Vagina (tissue), 2 donors: ENCODE data around the gene RNU1-3. TPM values are rescaled to one million over a fixed set of nuclear protein-coding genes. Genes with fewer than 3 reads are reported as not detected.
"Not testable (repeated sequence)": the region's sequence is repeated elsewhere in the genome, so short reads cannot be mapped to it uniquely, and the experiment has no call there.

ENCODE experiments used
- DNase-seq, 2 donors: peaks; one replicate each; pipeline ENCODE4 v3.0.0-alpha.2; 2017; ENCODE audit errors: extremely low spot score in 2 of 2
- H3K27ac ChIP-seq: fragments of 200-600 bp; sonication (generic); one replicate; pipeline ENCODE4 v1.5.1; 2019
- H3K27me3 ChIP-seq: fragments of 200-600 bp; sonication (generic); one replicate; pipeline ENCODE4 v1.5.1; 2019
- H3K36me3 ChIP-seq, 2 donors: fragments of 200-600 bp; sonication (generic); one replicate each; pipeline ENCODE4 v1.5.1; 2017 to 2019
- H3K4me1 ChIP-seq: fragments of 200-600 bp; sonication (generic); one replicate; pipeline ENCODE4 v1.5.1; 2019
- H3K4me3 ChIP-seq, 2 donors: fragments of 200-600 bp; sonication (generic); 1 replicate in 1 of 2; 2 replicates in 1 of 2; pipeline ENCODE4 v1.5.1; 2016 to 2019
- H3K9me3 ChIP-seq: fragments of 200-600 bp; sonication (generic); one replicate; pipeline ENCODE4 v1.5.1; 2019
- intact Hi-C: fragments of 100-400 bp; cut with DNase I; formaldehyde crosslinking; loops from one replicate; pipeline ENCODE4 v1.15.1; 2023
- total RNA-seq: library from RNA; depleted of rRNA; stranded (reverse); fragments of >200 nt; gene quantifications from one replicate; pipeline ENCODE4 v1.2.3, GENCODE V29; 2016

Gene RNU1-3
- total RNA-seq, 1 donor from 2014 or later, result 19,908 TPM

GRCh38 chr1:16665836-16666235, 912 bp downstream of the RNU1-3 start:
- DNase-seq, H3K9me3 ChIP-seq, H3K4me3 ChIP-seq, H3K27ac ChIP-seq, H3K27me3 ChIP-seq, H3K36me3 ChIP-seq, H3K4me1 ChIP-seq, intact Hi-C loops: not testable (repeated sequence)

DNA sequence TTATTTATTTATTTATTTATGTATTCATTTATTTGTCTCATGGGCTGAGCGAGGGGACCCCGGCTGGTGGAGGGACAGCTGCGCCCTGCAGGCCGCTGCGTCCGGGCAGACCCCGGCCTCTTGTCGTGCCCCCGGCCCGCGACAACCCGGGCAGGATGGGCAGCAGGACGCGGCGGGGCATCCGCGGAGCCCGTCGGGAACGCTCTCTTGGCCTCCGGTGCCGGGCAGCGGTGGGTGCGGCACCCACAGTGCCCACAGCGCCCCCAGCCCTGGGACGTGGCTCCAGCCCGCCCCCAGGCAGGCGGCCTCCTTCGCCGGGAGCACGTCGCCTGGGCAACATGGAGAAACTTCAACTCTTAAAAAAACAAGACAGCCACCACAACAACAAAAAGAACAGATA, 8.5 kb downstream of the RNU1-3 start:
- intact Hi-C loops, result not testable (repeated sequence)

DNA sequence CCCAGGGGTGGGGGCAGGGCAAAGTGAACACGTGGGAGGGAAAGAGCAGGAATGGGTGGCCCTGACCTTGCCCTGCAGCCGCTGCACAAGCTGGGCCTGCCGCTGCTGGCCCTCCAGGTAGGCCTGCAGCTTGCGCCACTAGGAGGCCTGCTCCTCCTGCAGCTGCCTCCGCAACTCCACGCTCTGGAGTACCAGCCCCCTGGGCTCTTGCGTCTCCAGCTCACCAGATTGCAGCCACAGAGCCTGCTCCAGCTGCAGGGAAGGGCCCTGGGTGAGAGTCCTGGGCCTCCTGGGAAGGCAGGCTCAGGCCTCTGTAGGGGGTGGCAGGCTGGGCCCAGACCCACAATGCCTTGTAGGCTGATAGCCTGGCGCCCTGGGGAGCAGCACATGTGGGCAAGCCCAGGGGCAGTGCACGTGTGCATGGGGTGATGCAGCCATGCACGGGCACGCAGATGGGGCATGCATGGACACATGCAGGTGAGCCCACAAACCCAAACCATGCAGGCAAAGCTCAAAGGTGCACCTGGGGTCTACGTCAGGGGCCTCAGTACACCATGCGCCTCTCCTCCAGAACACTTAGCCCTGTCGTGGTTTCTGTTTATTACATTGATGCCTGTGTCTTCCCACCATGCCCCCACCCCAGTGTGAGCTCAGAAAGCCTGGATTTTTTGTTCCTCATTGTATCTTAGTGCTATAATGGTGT, 9.6 kb downstream of the RNU1-3 start:
- intact Hi-C loops, H3K4me1 ChIP-seq, H3K9me3 ChIP-seq, H3K36me3 ChIP-seq, H3K4me3 ChIP-seq, DNase-seq, H3K27ac ChIP-seq, H3K27me3 ChIP-seq: not testable (repeated sequence)

More for the DNA sequence above, 8.5 kb downstream of the RNU1-3 start:
- not testable (repeated sequence) for H3K27ac ChIP-seq, H3K9me3 ChIP-seq, H3K27me3 ChIP-seq, H3K4me3 ChIP-seq, H3K4me1 ChIP-seq, H3K36me3 ChIP-seq, DNase-seq

DNA sequence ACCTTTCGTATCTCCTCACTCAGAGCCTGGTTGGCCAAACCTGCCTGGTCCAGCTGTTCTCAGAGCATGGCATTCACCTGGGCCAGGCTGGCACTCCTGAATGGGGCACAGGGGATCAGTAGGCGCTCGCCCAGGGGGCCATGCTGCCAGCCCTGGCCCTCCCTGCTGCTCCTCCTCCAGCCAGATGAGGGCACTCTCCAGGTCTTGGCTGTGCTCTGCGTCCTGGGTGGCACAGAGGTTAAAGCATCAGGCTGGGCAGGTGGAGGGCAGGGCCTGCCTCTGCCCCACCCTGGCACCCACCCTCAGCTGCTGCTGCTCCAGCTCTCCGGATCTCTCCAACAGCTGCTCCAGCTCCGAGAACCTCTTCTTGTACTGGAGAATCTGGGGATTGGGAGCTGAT, 10.2 kb downstream of the RNU1-3 start:
- H3K27ac ChIP-seq, DNase-seq, H3K4me1 ChIP-seq, H3K36me3 ChIP-seq, H3K9me3 ChIP-seq, H3K27me3 ChIP-seq, intact Hi-C loops, H3K4me3 ChIP-seq: not testable (repeated sequence)

DNA sequence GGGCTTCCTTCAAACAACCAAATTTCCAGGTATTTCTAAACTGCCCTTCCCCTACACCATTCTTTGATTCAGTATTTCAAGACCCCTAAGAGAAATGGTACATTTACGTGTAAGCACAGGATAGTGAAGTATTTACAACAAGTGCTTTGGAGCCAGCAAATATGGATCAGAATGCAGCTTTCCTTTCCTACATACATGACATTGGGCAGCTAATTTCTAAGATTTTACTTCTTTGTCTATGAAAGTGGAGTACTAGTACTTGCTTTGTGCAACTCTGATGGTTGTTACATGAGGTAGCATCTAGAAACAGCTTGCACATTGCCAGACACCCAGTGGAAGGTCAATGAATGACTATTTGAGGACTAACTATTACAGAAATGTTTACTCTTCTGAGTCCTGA, 15.2 kb downstream of the RNU1-3 start:
- H3K36me3 ChIP-seq, H3K9me3 ChIP-seq, H3K4me3 ChIP-seq, H3K4me1 ChIP-seq, intact Hi-C loops, H3K27ac ChIP-seq, H3K27me3 ChIP-seq: not testable (repeated sequence)
- peak; percentile 7 to 25 for DNase-seq

DNA sequence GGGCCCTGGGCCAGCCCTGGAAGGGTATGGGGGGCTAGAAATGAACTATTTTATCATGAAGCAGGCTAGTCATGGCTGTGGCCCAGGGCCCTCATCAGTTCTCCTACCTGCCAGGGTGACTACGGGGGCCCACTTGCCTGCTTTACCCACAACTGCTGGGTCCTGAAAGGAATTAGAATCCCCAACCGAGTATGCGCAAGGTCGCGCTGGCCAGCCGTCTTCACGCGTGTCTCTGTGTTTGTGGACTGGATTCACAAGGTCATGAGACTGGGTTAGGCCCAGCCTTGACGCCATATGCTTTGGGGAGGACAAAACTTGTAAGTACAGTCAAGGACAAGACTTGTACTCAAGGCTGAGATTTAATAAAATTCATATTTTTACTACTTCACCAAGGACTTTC, 16.8 kb downstream of the RNU1-3 start:
- DNase-seq, result not testable (repeated sequence)

GRCh38 chr1:16649390-16649789, 17.4 kb downstream of the RNU1-3 start:
- intact Hi-C loops, H3K36me3 ChIP-seq, H3K4me3 ChIP-seq, H3K9me3 ChIP-seq, H3K4me1 ChIP-seq, H3K27ac ChIP-seq, H3K27me3 ChIP-seq: not testable (repeated sequence)
- DNase-seq, result peak; percentile 54 to 93

More for the DNA sequence above, 16.8 kb downstream of the RNU1-3 start:
- H3K27ac ChIP-seq, H3K4me3 ChIP-seq, H3K27me3 ChIP-seq, H3K36me3 ChIP-seq, H3K4me1 ChIP-seq, intact Hi-C loops, H3K9me3 ChIP-seq: not testable (repeated sequence)

DNA sequence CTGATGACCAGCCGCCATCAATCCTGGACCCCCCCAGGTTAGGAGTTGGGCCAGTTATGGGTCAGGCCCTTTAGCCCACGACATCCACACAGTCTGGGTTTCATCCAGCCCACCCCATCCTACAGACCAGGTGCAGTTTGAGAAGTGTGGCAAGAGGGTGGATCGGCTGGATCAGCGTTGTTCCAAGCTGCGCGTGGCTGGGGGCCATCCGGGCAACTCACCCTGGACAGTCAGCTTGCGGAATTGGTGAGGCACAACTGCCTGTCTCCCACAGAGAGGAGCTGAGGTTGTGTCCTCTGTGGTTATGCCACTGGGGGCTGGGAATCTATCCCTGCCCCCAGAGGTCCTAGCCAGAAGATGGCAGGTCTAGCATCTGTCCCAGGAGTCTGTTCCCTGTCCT, 18.0 kb downstream of the RNU1-3 start:
- DNase-seq, intact Hi-C loops, H3K27ac ChIP-seq, H3K4me3 ChIP-seq, H3K27me3 ChIP-seq, H3K9me3 ChIP-seq, H3K36me3 ChIP-seq: not testable (repeated sequence)
- H3K4me1 ChIP-seq, result peaks cover 14% of the 10 kb centered on the region

GRCh38 chr1:16648250-16648649, 18.5 kb downstream of the RNU1-3 start:
- H3K36me3 ChIP-seq, H3K27ac ChIP-seq, H3K9me3 ChIP-seq, intact Hi-C loops, H3K27me3 ChIP-seq, H3K4me3 ChIP-seq: not testable (repeated sequence)
- H3K4me1 ChIP-seq, result peaks cover 19% of the 10 kb centered on the region
- DNase-seq, result peak; percentile 22 to 29

DNA sequence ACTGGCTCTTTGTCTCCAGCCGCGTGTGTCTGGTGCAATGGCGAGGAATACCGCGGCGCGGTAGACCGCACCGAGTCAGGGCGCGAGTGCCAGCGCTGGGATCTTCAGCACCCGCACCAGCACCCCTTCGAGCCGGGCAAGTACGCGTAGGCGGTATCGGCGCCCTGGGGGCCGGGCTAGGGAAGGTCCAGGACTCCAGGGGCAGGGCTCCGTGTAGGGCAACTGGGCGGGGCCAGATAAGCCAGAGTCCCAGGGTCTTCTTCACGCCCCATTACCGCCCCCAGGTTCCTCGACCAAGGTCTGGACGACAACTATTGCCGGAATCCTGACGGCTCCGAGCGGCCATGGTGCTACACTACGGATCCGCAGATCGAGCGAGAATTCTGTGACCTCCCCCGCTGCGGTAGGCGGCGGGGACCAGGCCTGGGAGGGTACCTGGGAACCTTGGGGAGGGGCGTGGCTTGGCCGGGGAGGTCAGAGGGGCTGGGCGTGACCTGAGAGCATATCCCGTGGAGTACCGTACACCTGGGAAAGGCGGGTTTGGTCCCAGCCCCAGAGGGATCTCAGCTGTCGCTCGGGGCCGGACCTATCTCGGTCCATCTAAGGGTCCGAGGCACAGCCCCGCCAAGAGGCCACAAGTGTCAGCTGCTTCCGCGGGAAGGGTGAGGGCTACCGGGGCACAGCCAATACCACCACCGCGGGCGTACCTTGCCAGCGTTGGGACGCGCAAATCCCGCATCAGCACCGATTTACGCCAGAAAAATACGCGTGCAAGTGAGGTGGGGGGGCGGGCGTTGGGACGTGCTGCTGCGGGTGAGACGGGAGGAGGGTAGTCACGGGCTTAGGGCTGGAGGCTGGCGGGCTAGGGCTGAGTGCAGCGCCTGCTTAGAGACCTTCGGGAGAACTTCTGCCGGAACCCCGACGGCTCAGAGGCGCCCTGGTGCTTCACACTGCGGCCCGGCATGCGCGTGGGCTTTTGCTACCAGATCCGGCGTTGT, 19.3 kb downstream of the RNU1-3 start:
- H3K36me3 ChIP-seq, H3K27ac ChIP-seq, H3K9me3 ChIP-seq, H3K27me3 ChIP-seq, DNase-seq, intact Hi-C loops: not testable (repeated sequence)
- Histone ChIP-seq H3K4me1 (peaks cover 27% of the 10 kb centered on the region), H3K4me3 (peak overlapping the region; percentile 21 to 22)

- DNase-seq, intact Hi-C loops, H3K9me3 ChIP-seq, H3K27ac ChIP-seq, H3K27me3 ChIP-seq, H3K4me3 ChIP-seq, H3K36me3 ChIP-seq: not testable (repeated sequence)
- peaks cover 34% of the 10 kb centered on the region for H3K4me1 ChIP-seq
These were observed 20.0 kb downstream of the RNU1-3 start for GRCh38 chr1:16646716-16647115.

DNA sequence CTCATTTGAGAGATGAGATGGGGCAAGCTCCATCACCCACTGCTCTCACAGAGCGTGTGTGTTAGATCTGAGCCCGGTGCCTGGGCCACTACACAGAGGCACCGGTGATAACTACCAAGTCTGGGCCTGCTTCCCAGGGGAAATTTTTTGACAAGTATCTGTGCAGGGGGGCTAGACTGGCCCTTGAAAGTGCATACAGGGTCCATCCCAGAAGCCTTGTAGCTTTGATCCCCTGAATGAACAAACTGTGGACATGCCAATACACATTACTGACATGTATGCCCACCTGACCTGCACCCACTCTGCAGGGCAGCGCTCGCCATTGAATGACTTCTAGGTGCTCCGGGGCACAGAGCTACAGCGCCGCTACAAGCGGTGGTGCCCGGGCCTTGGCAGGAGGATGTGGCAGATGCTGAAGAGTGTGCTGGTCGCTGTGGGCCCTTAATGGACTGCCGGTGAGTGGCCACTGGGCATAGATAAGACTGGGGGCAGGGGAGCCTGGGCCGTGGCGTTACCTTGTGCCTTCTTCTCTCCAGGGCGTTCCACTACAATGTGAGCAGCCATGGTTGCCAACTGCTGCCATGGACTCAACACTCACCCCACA, 20.6 kb downstream of the RNU1-3 start:
- intact Hi-C loops, H3K4me3 ChIP-seq: not testable (repeated sequence)
- peak; percentile 87 to 95 for DNase-seq

GRCh38 chr1:16645271-16646060, 21.3 kb downstream of the RNU1-3 start:
- DNase-seq, result peak; percentile 94 to 99
- Histone ChIP-seq H3K4me1 (peaks cover 40% of the 10 kb centered on the region), H3K27ac (peak overlapping the region; percentile 88), H3K4me3 (peak overlapping the region; percentile 64 to 81)
- H3K27me3 ChIP-seq, H3K9me3 ChIP-seq, H3K36me3 ChIP-seq, intact Hi-C loops: not testable (repeated sequence)

More for the DNA sequence above, 20.6 kb downstream of the RNU1-3 start:
- H3K36me3 ChIP-seq, H3K9me3 ChIP-seq, H3K27me3 ChIP-seq, H3K27ac ChIP-seq: not testable (repeated sequence)
- H3K4me1 ChIP-seq, result peaks cover 40% of the 10 kb centered on the region
